ENCODE measurements around the gene CPT1C. TPM values are rescaled to one million over a fixed set of nuclear protein-coding genes. Genes with fewer than 3 reads are reported as not detected.

CPT1C gene
- total RNA-seq, 1 donor from 2014 or later: 3.9 TPM

DNA sequence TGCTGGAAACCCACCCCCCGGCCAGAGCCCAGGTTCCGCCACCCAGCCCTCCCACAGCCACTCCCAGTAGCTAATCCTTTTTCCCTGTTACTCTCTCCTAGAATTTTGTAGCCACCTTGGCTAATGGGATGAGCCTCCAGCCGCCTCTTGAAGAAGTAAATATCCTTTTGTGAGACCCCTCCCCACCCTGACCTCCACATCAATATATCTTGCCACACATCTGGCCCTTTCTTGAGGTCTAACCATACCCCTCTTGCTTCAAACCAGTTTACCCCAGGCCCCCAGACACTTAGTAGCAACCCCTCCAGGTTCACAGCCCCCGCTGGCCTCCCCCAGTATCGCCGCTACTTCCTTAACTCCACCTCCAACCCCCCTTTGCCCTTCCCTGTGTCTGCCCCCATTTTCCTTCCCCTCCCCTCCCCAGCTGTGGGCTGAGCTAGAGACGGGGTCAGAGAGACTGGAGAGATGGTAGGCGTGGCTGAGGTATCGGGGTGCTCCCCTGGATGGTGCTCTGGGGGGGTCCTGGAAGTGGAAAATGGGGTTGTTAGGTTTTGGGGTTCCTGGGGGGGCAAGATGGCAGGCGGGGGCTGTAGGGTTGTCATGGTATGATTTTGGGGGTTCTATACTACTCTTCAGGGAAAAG lies 11.0 kb upstream of the CPT1C start:
- DNase-seq (ENCODE audit: low spot score): no peak
- H3K4me3 Mint-ChIP-seq: peak overlapping the region; percentile 63
- peaks cover 27% of the 10 kb centered on the region for H3K36me3 Mint-ChIP-seq (ENCODE audit: low read depth)
- H3K9me3 Mint-ChIP-seq: no peaks in the 10 kb centered on the region
- intact Hi-C loops (cut with micrococcal nuclease): loop anchor here (5.0 kb wide), 2 partner anchors 307 to 647 kb away; partner anchors contain the start of gene KCNC3
- H3K27ac Mint-ChIP-seq: peak overlapping the region; percentile 29
- H3K4me1 Mint-ChIP-seq (ENCODE audit: low read depth): peaks cover 32% of the 10 kb centered on the region
- H3K27me3 Mint-ChIP-seq (ENCODE audit: insufficient read depth): no peaks in the 10 kb centered on the region

DNA sequence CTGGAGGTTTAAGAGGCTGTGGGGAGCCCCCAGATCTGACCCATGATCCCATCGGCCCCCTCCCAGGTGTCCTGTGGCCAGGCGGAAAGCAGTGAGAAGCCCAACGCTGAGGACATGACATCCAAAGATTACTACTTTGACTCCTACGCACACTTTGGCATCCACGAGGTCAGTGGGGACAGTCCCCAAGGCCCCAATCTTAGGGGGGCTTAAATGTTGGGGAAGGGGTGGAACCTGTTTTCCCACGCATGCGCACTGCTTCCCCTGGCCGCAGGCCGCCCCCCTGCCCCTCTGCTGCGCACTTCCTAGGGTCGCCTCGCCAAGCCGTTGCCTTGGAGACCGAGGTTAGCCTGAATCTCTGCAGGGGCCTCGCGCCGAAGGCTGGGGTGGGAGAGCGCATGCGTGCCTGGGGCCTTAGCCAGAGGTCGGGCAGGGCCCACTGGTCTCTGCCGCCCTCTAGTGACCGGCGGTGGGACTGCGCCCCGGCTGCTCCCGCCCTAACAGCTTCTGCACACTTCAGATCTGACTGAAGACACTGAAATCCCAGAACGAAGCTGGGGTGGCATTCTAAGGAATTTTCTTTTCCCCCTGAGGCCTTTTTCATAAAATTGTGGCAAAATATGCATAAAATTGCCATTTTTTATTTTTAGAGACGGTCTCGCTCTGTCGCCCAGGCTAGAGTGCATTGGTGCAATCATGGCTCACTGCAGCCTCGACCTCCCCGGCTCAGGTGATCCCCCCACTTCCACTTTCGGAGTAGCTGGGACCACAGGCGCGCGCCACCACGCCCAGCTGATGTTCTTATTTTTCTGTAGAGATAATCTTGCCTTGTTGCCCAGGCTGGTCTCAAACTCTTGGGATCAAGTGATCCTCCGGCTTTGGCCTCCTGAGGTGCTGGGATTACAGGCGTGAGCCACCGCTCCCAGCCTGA lies 10.2 kb upstream of the CPT1C start:
- peak; percentile 87 for DNase-seq (ENCODE audit: low spot score)
- intact Hi-C loops (cut with micrococcal nuclease): no loop called here
- Mint-ChIP-seq H3K4me1 (ENCODE audit: low read depth) (peaks cover 32% of the 10 kb centered on the region), H3K4me3 (peak overlapping the region; percentile 63), H3K36me3 (ENCODE audit: low read depth) (peaks cover 34% of the 10 kb centered on the region), H3K9me3 (no peaks in the 10 kb centered on the region), H3K27ac (peak overlapping the region; percentile 29), H3K27me3 (ENCODE audit: insufficient read depth) (no peaks in the 10 kb centered on the region)

DNA sequence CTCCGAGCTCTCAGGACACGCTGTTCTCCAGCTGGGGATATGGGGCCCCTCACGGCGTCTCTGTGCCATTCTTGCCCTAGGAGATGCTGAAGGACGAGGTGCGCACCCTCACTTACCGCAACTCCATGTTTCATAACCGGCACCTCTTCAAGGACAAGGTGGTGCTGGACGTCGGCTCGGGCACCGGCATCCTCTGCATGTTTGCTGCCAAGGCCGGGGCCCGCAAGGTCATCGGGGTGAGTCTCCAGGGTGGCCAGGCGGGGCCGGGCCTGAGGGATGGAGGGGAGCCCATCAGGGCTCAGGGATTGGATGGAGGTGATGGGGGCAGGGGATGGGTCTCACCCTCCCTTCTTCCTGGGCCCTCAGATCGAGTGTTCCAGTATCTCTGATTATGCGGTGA lies 9.1 kb upstream of the CPT1C start:
- no peak for DNase-seq (ENCODE audit: low spot score)
- Mint-ChIP-seq H3K27ac (no peak overlapping the region), H3K4me3 (no peak overlapping the region), H3K27me3 (ENCODE audit: insufficient read depth) (no peaks in the 10 kb centered on the region), H3K4me1 (ENCODE audit: low read depth) (peaks cover 22% of the 10 kb centered on the region), H3K36me3 (ENCODE audit: low read depth) (peaks cover 36% of the 10 kb centered on the region), H3K9me3 (no peaks in the 10 kb centered on the region)
- intact Hi-C loops (cut with micrococcal nuclease): no loop called here

DNA sequence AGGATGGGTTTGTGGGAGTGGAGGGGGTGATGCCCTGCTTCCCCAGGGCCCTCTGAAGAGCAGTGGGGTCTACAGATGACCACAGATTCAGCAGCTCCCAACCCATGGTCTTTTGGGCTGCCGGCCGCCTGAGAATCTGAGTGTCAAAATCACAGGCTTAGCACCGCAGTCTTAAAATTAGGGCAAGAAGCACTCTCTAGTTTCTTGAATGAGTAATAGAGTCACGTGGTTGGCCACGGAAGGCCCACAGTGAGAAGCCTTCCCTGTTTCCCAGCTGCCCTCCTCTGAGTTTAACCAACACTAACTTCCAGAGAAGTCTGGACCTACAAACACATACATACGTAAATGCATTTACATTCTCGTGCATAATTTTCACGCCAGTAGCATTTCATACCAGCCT lies 8.6 kb upstream of the CPT1C start:
- Mint-ChIP-seq H3K9me3 (no peaks in the 10 kb centered on the region), H3K27me3 (ENCODE audit: insufficient read depth) (no peaks in the 10 kb centered on the region), H3K36me3 (ENCODE audit: low read depth) (peaks cover 40% of the 10 kb centered on the region), H3K4me3 (no peak overlapping the region), H3K4me1 (ENCODE audit: low read depth) (peaks cover 22% of the 10 kb centered on the region), H3K27ac (no peak overlapping the region)
- DNase-seq (ENCODE audit: low spot score): no peak
- intact Hi-C loops (cut with micrococcal nuclease): no loop called here

DNA sequence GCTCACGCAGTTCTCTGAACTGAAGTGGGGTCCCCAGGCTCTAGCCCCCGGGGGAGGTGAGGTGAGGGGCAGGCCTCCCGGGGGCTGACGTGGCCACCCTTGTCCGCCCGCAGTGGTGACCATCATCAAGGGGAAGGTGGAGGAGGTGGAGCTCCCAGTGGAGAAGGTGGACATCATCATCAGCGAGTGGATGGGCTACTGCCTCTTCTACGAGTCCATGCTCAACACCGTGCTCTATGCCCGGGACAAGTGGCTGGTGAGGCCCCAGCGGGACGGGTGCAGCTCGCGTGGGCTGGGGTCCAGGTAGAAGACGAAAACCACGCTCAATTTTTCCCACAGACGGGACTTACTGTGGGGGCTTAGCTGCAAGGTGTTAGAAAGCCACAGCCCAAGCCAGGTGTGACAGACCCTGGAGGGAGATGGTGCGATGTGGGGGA lies 7.1 kb upstream of the CPT1C start:
- Mint-ChIP-seq H3K27me3 (ENCODE audit: insufficient read depth) (no peaks in the 10 kb centered on the region), H3K27ac (no peak overlapping the region), H3K36me3 (ENCODE audit: low read depth) (peaks cover 41% of the 10 kb centered on the region), H3K4me3 (no peak overlapping the region), H3K4me1 (ENCODE audit: low read depth) (peaks cover 14% of the 10 kb centered on the region), H3K9me3 (no peaks in the 10 kb centered on the region)
- intact Hi-C loops (cut with micrococcal nuclease): no loop called here
- no peak for DNase-seq (ENCODE audit: low spot score)

DNA sequence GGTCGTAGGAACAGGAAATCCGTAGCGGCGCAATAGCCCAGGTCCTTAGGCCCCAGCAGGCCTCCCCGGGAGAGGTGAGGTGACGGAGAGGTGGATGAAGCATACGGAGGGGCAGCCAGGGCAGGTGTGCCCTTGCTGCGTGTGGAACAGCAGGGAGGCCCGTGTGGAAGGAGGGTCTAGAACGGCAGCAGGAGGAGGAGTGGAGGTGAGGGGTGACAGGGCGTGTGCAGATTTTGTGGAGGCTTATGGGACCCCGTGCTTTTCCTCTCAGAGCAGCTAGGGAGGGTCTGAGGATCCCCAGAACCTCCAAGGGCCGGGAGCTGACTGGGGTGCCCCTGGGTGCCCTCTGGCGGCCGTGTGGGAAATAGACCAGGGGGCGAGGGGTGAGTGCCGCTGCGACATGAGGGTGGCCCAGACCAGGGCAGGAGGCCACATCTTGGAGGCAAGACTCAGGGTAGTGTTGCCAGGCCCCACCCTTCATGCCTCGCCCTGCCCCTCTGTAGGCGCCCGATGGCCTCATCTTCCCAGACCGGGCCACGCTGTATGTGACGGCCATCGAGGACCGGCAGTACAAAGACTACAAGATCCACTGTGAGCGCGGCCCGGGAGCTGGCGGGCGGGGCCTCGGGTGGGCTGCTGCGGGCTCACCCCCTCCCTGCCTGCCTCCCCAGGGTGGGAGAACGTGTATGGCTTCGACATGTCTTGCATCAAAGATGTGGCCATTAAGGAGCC lies 6.5 kb upstream of the CPT1C start:
- Mint-ChIP-seq H3K27ac (no peak overlapping the region), H3K4me1 (ENCODE audit: low read depth) (peaks cover 14% of the 10 kb centered on the region), H3K27me3 (ENCODE audit: insufficient read depth) (no peaks in the 10 kb centered on the region), H3K9me3 (no peaks in the 10 kb centered on the region), H3K36me3 (ENCODE audit: low read depth) (peaks cover 41% of the 10 kb centered on the region), H3K4me3 (no peak overlapping the region)
- intact Hi-C loops (cut with micrococcal nuclease): no loop called here
- DNase-seq (ENCODE audit: low spot score): no peak

DNA sequence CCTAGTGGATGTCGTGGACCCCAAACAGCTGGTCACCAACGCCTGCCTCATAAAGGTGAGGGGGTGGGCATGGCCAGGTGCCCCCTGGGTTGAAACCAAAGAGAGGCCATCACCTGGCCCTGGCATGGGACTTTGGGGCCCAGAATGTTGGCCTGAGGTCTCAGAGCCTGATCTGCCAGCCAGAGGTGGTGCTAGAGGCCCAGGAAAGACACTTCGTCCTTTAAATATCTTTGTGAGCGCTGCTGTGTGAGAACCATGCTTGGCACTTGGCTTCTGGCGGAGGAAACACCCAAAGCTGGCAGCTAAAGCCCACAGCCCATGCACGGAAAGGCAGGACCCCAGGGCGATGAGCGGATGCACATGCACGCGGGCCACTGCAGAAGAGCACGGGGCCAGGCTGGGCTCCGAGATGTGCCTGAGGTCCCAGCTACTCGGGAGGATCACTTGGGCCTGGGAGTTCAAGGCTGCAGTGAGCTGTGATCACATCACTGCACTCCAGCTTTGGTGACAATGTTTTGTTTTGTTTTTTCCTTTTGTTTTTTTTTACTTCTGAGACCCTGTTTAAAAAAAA lies 5.8 kb upstream of the CPT1C start:
- Mint-ChIP-seq H3K27me3 (ENCODE audit: insufficient read depth) (peaks cover 4% of the 10 kb centered on the region), H3K9me3 (no peaks in the 10 kb centered on the region), H3K27ac (no peak overlapping the region), H3K4me1 (ENCODE audit: low read depth) (peaks cover 12% of the 10 kb centered on the region), H3K36me3 (ENCODE audit: low read depth) (peaks cover 44% of the 10 kb centered on the region), H3K4me3 (no peak overlapping the region)
- intact Hi-C loops (cut with micrococcal nuclease): no loop called here
- DNase-seq (ENCODE audit: low spot score): no peak

DNA sequence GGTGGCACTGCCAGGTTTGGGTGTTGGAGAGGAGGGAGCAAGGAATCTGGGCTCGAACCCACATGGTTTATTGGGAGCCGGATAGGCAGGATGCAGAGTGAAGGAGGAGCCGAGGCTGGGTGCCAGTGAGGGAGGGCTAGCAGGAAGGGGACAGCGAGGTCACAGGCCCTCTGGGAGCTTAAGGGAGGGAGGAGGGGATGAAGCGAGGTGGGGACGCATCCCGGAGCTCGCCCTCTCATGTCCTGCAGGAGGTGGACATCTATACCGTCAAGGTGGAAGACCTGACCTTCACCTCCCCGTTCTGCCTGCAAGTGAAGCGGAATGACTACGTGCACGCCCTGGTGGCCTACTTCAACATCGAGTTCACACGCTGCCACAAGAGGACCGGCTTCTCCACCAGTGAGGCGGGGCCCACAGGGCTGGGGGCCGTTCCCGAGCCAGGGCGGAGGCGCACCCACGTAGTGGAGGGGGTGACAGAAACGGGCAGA lies 5.0 kb upstream of the CPT1C start:
- Mint-ChIP-seq H3K27me3 (ENCODE audit: insufficient read depth) (peaks cover 10% of the 10 kb centered on the region), H3K36me3 (ENCODE audit: low read depth) (peaks cover 44% of the 10 kb centered on the region), H3K4me3 (no peak overlapping the region), H3K9me3 (no peaks in the 10 kb centered on the region), H3K27ac (peak overlapping the region; percentile 34), H3K4me1 (ENCODE audit: low read depth) (peaks cover 17% of the 10 kb centered on the region)
- DNase-seq (ENCODE audit: low spot score): no peak
- intact Hi-C loops (cut with micrococcal nuclease): no loop called here

DNA sequence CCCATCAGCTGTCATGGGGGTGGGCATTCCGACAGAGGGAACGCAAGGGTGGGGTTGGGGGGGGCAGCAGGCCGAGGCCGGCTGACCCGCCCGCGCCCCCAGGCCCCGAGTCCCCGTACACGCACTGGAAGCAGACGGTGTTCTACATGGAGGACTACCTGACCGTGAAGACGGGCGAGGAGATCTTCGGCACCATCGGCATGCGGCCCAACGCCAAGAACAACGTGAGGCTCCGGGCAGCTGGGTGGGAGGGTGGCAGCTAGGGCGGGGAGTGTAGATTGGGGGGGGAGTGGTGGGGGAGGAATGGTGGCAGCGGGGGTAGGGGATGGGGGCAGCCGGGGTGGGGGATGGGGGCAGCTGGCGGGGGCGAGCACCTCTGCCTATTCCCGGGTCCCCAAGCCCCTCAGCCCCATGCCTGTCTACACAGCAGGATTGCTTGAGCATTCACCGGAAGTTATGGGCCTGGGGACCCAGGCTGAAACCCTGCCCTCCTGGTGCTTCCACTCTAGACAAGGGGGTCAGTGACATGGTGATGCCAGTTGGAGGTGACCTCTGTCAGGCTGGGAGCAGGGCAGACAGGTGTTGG lies 4.3 kb upstream of the CPT1C start:
- Mint-ChIP-seq H3K27me3 (ENCODE audit: insufficient read depth) (peaks cover 12% of the 10 kb centered on the region), H3K36me3 (ENCODE audit: low read depth) (peaks cover 41% of the 10 kb centered on the region), H3K9me3 (no peaks in the 10 kb centered on the region), H3K4me3 (no peak overlapping the region), H3K27ac (no peak overlapping the region), H3K4me1 (ENCODE audit: low read depth) (peaks cover 19% of the 10 kb centered on the region)
- intact Hi-C loops (cut with micrococcal nuclease): no loop called here
- DNase-seq (ENCODE audit: low spot score): no peak

DNA sequence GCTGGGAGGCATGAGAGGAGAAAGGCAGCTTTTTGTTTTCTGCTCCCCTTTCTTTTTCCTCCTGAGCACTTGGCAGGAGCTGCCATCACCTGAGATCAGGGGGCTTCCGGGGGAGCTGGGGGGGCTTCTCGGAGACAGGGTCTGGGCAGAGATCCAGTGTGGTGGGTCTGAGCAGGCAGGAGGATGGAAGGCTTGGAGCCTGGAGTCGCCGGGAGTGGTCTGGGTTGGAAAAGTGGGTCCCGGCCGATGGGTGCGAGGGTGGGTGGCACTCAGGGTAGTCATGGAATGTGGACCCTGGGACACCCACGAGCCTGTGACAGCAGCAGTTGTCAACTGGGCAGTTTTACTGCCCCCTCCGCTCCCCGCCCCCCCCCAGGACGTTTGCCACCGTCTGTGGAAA lies 3.8 kb upstream of the CPT1C start:
- intact Hi-C loops (cut with micrococcal nuclease): no loop called here
- Mint-ChIP-seq H3K4me3 (no peak overlapping the region), H3K27me3 (ENCODE audit: insufficient read depth) (peaks cover 12% of the 10 kb centered on the region), H3K36me3 (ENCODE audit: low read depth) (peaks cover 39% of the 10 kb centered on the region), H3K4me1 (ENCODE audit: low read depth) (peaks cover 19% of the 10 kb centered on the region), H3K27ac (no peak overlapping the region), H3K9me3 (no peaks in the 10 kb centered on the region)
- DNase-seq (ENCODE audit: low spot score): no peak

DNA sequence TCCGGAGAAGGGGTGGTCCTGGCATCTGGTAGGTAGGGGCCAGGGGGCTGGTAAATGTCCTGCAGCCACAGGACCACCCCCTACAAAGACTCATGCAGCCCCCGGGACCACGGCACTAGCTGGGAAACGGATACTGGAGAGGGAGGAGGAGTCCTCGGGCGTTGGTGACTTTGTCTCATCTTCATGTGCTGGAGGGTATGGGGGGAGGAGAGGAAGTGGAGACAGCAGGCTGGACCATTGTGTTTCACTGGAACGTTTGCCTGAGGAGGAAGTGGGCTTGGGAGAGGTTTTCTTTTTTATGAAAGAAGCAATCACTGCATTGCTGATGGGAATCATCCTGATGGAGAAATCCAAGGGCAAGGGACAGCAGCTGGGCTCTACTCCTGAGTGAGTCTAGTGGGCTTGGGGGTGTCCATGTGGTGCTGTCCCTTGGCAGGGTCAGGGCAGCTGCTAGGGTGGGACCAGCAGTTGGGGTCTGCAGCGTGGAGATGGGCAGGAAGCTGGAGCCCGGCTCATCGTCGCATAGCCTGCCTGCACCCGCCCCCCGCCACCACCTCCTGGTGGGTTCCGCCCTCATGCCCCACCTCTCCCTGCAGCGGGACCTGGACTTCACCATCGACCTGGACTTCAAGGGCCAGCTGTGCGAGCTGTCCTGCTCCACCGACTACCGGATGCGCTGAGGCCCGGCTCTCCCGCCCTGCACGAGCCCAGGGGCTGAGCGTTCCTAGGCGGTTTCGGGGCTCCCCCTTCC lies 3.2 kb upstream of the CPT1C start:
- peaks cover 14% of the 10 kb centered on the region for H3K27me3 Mint-ChIP-seq (ENCODE audit: insufficient read depth)
- intact Hi-C loops (cut with micrococcal nuclease): no loop called here
- H3K27ac Mint-ChIP-seq: no peak overlapping the region
- H3K4me3 Mint-ChIP-seq: peak overlapping the region; percentile 2
- H3K9me3 Mint-ChIP-seq: no peaks in the 10 kb centered on the region
- H3K4me1 Mint-ChIP-seq (ENCODE audit: low read depth): peaks cover 19% of the 10 kb centered on the region
- peaks cover 34% of the 10 kb centered on the region for H3K36me3 Mint-ChIP-seq (ENCODE audit: low read depth)
- no peak for DNase-seq (ENCODE audit: low spot score)
